Liver (tissue), 9 donors: Measurements from ENCODE around the gene PLCB1. TPM values are rescaled to one million over a fixed set of nuclear protein-coding genes. Genes with fewer than 3 reads are reported as not detected.

Source experiments
- DNase-seq: peaks from one replicate; pipeline ENCODE4 v3.0.0-alpha.2; 2017; ENCODE audit warnings: low spot score
- H3K27ac ChIP-seq, 2 donors: one replicate each; pipeline ENCODE4 v1.7.0; 2013; ENCODE audit warnings: inconsistent platforms in 2 of 2, low read length in 2 of 2, control low read depth in 1 of 2, low read depth in 1 of 2, mild to moderate bottlenecking in 1 of 2
- H3K27me3 ChIP-seq, 4 donors: one replicate each; pipeline versions ENCODE4 v1.6.1 to v1.7.0; 2013; ENCODE audit warnings: low read length in 3 of 4, inconsistent platforms in 1 of 4, mild to moderate bottlenecking in 1 of 4, moderate library complexity in 1 of 4; ENCODE audit not compliant: control insufficient read depth in 4 of 4, insufficient read depth in 4 of 4
- H3K36me3 ChIP-seq, 4 donors: one replicate each; pipeline versions ENCODE4 v1.6.1 to v1.7.0; 2013; ENCODE audit warnings: low read length in 3 of 4, mild to moderate bottlenecking in 3 of 4, low read depth in 1 of 4, moderate library complexity in 1 of 4; ENCODE audit not compliant: control insufficient read depth in 4 of 4, insufficient read depth in 3 of 4
- H3K4me1 ChIP-seq, 4 donors: one replicate each; pipeline versions ENCODE4 v1.6.1 to v1.7.0; 2013; ENCODE audit warnings: low read length in 3 of 4, mild to moderate bottlenecking in 3 of 4, moderate library complexity in 1 of 4; ENCODE audit not compliant: control insufficient read depth in 4 of 4, insufficient read depth in 4 of 4
- H3K4me3 ChIP-seq, 3 donors: one replicate each; pipeline versions ENCODE4 v1.6.1 to v1.7.0; 2013; ENCODE audit warnings: low read length in 3 of 3, control low read depth in 1 of 3, low read depth in 1 of 3, mild to moderate bottlenecking in 1 of 3
- H3K9ac ChIP-seq, 2 donors: one replicate each; pipeline ENCODE4 v1.7.0; 2013; ENCODE audit warnings: low read length in 2 of 2, mild to moderate bottlenecking in 2 of 2, moderate library complexity in 2 of 2, control low read depth in 1 of 2, low read depth in 1 of 2
- H3K9me3 ChIP-seq, 4 donors: one replicate each; pipeline versions ENCODE4 v1.6.1 to v1.7.0; 2013; ENCODE audit warnings: low read length in 3 of 4; ENCODE audit not compliant: control insufficient read depth in 4 of 4
- FOXA1 ChIP-seq: IDR thresholded peaks from 2 replicates; pipeline ENCODE4 v1.6.1; 2016; ENCODE audit warnings: antibody characterized with exemption
- FOXA2 ChIP-seq: IDR thresholded peaks from 2 replicates; pipeline ENCODE4 v1.6.1; 2016; ENCODE audit warnings: antibody characterized with exemption
- GABPA ChIP-seq, 2 donors: IDR thresholded peaks in 1 of 2; conservative IDR thresholded peaks in 1 of 2; 2 replicates each; pipeline ENCODE4 v1.6.1; 2016; ENCODE audit warnings: antibody characterized with exemption in 2 of 2, mild to moderate bottlenecking in 1 of 2, moderate library complexity in 1 of 2
- HNF4A ChIP-seq, 2 donors: conservative IDR thresholded peaks; 2 replicates each; pipeline ENCODE4 v1.6.1; 2016; ENCODE audit warnings: antibody characterized with exemption in 2 of 2, mild to moderate bottlenecking in 2 of 2
- JUND ChIP-seq, 2 donors: IDR thresholded peaks; 2 replicates each; pipeline ENCODE4 v1.6.1; 2016; ENCODE audit warnings: antibody characterized with exemption in 2 of 2
- RAD21 ChIP-seq, 2 donors: IDR thresholded peaks; 2 replicates each; pipeline ENCODE4 v1.6.1; 2016; ENCODE audit warnings: antibody characterized with exemption in 2 of 2, mild to moderate bottlenecking in 2 of 2
- RXRA ChIP-seq, 2 donors: IDR thresholded peaks; 2 replicates each; pipeline ENCODE4 v1.6.1; 2017 to 2018; ENCODE audit warnings: antibody characterized with exemption in 2 of 2, mild to moderate bottlenecking in 1 of 2
- WGBS: extraction: QIAGEN DNeasy Blood & Tissue Kit; methylation state at CpG from one replicate; pipeline ENCODE4 v1.1.7; 2013; 5-methylcytosine and 5-hydroxymethylcytosine counted together
- polyA plus RNA-seq, 2 donors: library from polyadenylated mRNA; stranded (reverse) in 1 of 2; unstranded in 1 of 2; fragments of 200-250 nt in 1 of 2; fragments of >200 nt in 1 of 2; fragmentation: Nextera tagmentation in 1 of 2; extraction: Ambion mirVana in 1 of 2; gene quantifications; one replicate each; pipeline versions ENCODE4 v1.2.1 to v1.2.3, GENCODE V29; 2013 to 2015
- total RNA-seq, 2 donors: library from RNA; depleted of rRNA; stranded (reverse); fragments of >200 nt; gene quantifications; one replicate each; pipeline ENCODE4 v1.2.3, GENCODE V29; 2014
- TF ChIP-seq, protein P1 (sequence below): IDR thresholded peaks from 2 replicates; pipeline ENCODE4 v1.6.1; 2016; ENCODE audit warnings: antibody characterized with exemption, mild to moderate bottlenecking
- TF ChIP-seq, protein P2 (sequence below): IDR thresholded peaks from 2 replicates; pipeline ENCODE4 v1.6.1; 2016; ENCODE audit warnings: antibody characterized with exemption
- TF ChIP-seq, protein P3 (sequence below): IDR thresholded peaks from 2 replicates; pipeline ENCODE4 v1.6.1; 2016; ENCODE audit warnings: antibody characterized with exemption
- TF ChIP-seq, protein P4 (sequence below): IDR thresholded peaks from 2 replicates; pipeline ENCODE4 v1.6.1; 2016; ENCODE audit warnings: antibody characterized with exemption
- TF ChIP-seq, protein P5 (sequence below): fragments of 150-350 bp; IDR thresholded peaks from 2 replicates; pipeline ENCODE4 v1.5.1; 2017; ENCODE audit warnings: improper control_type of control experiment, low read depth, low read length; ENCODE audit not compliant: missing input control
- donor health status: healthy.
- donor health status: healthy.
- donor health status: healthy.
- donor health status: healthy.
- donor health status: healthy.

The PLCB1 gene
- total and polyA plus RNA-seq, 4 donors: 3.7 to 13.5 (median 5.9) TPM

DNA sequence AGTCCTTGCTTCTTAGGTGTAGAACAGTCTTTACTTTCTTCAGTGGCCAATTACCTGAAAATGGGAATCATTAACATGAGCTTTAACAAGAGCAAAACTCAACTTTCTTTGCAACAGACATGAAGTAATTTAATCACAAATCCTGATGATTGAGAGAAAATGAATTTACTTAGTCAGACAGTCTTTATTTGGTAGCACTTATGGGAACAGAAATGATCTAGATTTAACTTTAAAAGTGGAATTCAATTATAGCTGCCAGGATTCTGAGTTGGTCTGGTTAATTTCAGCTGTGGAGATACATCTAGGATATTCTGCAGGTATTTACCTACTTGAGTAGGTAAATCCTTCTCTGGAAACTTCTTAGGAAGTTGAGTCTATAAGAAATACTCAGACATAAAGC, 492.6 kb downstream of the PLCB1 start:
- H3K4me3 ChIP-seq: no peak overlapping the region
- H3K9ac ChIP-seq: no peak overlapping the region
- TF ChIP-seq, protein P1, sequence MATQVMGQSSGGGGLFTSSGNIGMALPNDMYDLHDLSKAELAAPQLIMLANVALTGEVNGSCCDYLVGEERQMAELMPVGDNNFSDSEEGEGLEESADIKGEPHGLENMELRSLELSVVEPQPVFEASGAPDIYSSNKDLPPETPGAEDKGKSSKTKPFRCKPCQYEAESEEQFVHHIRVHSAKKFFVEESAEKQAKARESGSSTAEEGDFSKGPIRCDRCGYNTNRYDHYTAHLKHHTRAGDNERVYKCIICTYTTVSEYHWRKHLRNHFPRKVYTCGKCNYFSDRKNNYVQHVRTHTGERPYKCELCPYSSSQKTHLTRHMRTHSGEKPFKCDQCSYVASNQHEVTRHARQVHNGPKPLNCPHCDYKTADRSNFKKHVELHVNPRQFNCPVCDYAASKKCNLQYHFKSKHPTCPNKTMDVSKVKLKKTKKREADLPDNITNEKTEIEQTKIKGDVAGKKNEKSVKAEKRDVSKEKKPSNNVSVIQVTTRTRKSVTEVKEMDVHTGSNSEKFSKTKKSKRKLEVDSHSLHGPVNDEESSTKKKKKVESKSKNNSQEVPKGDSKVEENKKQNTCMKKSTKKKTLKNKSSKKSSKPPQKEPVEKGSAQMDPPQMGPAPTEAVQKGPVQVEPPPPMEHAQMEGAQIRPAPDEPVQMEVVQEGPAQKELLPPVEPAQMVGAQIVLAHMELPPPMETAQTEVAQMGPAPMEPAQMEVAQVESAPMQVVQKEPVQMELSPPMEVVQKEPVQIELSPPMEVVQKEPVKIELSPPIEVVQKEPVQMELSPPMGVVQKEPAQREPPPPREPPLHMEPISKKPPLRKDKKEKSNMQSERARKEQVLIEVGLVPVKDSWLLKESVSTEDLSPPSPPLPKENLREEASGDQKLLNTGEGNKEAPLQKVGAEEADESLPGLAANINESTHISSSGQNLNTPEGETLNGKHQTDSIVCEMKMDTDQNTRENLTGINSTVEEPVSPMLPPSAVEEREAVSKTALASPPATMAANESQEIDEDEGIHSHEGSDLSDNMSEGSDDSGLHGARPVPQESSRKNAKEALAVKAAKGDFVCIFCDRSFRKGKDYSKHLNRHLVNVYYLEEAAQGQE: no peak
- TF ChIP-seq, protein P2, sequence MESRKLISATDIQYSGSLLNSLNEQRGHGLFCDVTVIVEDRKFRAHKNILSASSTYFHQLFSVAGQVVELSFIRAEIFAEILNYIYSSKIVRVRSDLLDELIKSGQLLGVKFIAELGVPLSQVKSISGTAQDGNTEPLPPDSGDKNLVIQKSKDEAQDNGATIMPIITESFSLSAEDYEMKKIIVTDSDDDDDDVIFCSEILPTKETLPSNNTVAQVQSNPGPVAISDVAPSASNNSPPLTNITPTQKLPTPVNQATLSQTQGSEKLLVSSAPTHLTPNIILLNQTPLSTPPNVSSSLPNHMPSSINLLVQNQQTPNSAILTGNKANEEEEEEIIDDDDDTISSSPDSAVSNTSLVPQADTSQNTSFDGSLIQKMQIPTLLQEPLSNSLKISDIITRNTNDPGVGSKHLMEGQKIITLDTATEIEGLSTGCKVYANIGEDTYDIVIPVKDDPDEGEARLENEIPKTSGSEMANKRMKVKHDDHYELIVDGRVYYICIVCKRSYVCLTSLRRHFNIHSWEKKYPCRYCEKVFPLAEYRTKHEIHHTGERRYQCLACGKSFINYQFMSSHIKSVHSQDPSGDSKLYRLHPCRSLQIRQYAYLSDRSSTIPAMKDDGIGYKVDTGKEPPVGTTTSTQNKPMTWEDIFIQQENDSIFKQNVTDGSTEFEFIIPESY: no peak
- no peak for TF ChIP-seq RXRA (IDR thresholded peaks at IDR 0.05)
- TF ChIP-seq FOXA2: no peak
- TF ChIP-seq, protein P3, sequence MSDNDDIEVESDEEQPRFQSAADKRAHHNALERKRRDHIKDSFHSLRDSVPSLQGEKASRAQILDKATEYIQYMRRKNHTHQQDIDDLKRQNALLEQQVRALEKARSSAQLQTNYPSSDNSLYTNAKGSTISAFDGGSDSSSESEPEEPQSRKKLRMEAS: no peak
- no peaks in the 10 kb centered on the region for H3K9me3 ChIP-seq
- no peak overlapping the region for H3K27ac ChIP-seq
- H3K27me3 ChIP-seq: no peaks in the 10 kb centered on the region
- H3K4me1 ChIP-seq: no peaks in the 10 kb centered on the region
- DNase-seq: no peak
- no peaks in the 10 kb centered on the region for H3K36me3 ChIP-seq

DNA sequence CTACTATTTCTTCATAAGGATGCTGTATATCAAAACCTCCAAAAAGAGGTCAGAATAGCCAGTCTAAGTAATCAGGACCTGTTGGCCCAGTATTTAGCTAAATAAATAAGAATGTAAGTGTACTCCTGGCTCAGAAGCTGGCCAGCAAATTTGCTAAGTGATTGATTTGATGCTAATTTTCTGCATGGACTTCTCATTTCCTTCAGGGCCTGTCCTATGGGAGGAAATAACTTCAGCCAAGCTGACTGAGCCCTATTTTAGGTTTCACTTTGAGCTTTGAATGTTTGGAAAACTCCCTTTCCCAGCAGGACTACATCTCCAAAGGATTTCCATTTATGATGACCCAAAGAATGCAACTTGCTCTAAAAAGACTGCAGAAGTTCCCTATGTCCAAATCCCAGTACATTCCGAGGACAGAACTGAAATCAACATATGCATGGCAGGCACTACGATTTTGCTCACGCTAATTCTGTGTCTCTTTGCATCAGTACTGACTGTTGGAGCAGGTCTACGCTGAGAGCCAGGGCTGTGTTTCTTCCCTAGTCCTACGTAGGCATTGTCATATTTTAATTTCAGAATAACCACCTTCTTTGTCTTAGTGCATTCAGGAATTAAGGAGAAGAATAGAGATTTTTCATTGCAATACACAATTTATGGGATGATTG, 495.4 kb downstream of the PLCB1 start:
- Histone ChIP-seq H3K4me1 (no peaks in the 10 kb centered on the region), H3K36me3 (no peaks in the 10 kb centered on the region), H3K27me3 (no peaks in the 10 kb centered on the region), H3K9me3 (no peaks in the 10 kb centered on the region), H3K4me3 (no peak overlapping the region), H3K27ac (no peak overlapping the region), H3K9ac (no peak overlapping the region)
- TF ChIP-seq, protein P4, sequence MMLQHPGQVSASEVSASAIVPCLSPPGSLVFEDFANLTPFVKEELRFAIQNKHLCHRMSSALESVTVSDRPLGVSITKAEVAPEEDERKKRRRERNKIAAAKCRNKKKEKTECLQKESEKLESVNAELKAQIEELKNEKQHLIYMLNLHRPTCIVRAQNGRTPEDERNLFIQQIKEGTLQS: no peak
- TF ChIP-seq, protein P2: no peak
- no peak for TF ChIP-seq HNF4A (conservative IDR thresholded peaks at IDR 0.05)
- TF ChIP-seq JUND (IDR thresholded peaks at IDR 0.05): no peak
- no peak for TF ChIP-seq FOXA2
- TF ChIP-seq FOXA1: no peak
- TF ChIP-seq GABPA (IDR thresholded peaks at IDR 0.05 in 1 of 2, conservative IDR thresholded peaks at IDR 0.05 in 1 of 2): no peak
- TF ChIP-seq, protein P5, sequence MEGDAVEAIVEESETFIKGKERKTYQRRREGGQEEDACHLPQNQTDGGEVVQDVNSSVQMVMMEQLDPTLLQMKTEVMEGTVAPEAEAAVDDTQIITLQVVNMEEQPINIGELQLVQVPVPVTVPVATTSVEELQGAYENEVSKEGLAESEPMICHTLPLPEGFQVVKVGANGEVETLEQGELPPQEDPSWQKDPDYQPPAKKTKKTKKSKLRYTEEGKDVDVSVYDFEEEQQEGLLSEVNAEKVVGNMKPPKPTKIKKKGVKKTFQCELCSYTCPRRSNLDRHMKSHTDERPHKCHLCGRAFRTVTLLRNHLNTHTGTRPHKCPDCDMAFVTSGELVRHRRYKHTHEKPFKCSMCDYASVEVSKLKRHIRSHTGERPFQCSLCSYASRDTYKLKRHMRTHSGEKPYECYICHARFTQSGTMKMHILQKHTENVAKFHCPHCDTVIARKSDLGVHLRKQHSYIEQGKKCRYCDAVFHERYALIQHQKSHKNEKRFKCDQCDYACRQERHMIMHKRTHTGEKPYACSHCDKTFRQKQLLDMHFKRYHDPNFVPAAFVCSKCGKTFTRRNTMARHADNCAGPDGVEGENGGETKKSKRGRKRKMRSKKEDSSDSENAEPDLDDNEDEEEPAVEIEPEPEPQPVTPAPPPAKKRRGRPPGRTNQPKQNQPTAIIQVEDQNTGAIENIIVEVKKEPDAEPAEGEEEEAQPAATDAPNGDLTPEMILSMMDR: no peak
- TF ChIP-seq, protein P3: no peak
- no peak for TF ChIP-seq RAD21 (IDR thresholded peaks at IDR 0.05)
- DNase-seq: no peak
- WGBS: 87% methylated on average over 5 of the region's 5 CpGs
